ENCODE measurements around the gene CLPTM1L.

DNA sequence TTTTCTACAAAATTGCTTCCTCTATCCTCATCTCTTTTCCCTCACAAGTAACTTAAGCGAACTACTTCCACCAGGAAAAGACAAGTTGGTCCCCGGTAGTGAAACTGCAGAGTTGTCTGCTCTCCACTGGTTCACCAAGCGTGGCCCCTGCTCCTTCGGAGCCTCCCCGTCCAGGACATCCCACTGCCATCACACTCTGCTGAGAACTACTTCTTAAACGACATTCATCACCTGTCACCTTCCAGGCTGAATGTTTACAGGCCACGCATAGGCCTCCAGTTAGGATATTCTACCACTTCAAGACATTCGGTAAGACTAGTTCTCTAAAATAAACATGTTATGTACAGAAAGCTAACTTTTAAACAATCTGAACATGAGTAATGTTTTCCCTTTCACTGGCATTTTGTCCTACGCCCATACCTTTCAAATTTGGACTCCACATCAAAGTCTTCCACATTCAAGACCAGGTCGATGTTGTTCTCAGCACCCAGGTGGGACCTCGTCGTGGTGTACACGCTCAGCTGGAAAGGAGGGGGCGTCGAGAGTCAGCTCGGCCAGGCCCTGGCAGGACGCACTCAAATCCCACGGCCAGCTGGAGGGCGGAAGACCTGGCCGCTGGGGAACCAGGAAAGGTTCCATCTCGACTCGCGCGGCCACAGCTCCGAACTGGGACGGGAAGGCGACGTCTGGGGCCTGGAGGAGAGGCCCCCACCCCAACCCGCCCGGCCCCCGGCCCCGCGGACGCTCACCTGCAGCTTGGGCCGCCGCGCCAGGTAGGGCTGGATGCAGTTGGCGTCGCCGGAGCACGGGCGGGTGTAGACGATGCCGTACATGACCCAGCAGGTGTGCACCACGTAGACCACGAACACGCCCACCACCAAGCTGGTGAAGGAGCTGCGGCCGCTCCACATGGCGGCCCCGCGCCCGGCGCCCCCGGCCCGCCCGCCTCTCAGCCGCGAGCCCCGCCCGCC lies 683 bp downstream of the CLPTM1L start:
- TF ChIP-seq CTCF (conservative IDR thresholded peaks at IDR 0.05 in 1 of 2, IDR thresholded peaks at IDR 0.05 in 1 of 2; ENCODE audit: extremely low read depth in 1 of 2, insufficient read depth in 1 of 2, low read depth in 1 of 2, low read length in 2 of 2) (no peak), EZH2 (IDR thresholded peaks at IDR 0.05; ENCODE audit: borderline replicate concordance, low read length) (no peak)

Data from mammary epithelial cell (primary cell).